IMR-90 (cell line): ENCODE results near the gene DHRS12. TPM values are rescaled to one million over a fixed set of nuclear protein-coding genes. Genes with fewer than 3 reads are reported as not detected.

ENCODE experiments used
- ATAC-seq: fragments of 200-7000 bp; cut with Tn5 transposase; 2 replicates; pipeline ENCODE4 v1.9.1; 2020; ENCODE audit warnings: low read depth, mild to moderate bottlenecking, moderate library complexity
- BruUV-seq: library from RNA; stranded (reverse); fragments of 400-500 nt; replicated peaks from 2 replicates; lab custom pipeline; 2021; lab: Mats Ljungman, UMichigan
- CTCF ChIA-PET: fragments of 300-600 bp; formaldehyde crosslinking; extraction: SDS; loops from one replicate; lab custom pipeline; 2021; ENCODE audit warnings: antibody characterized with exemption; lab: Yijun Ruan, JAX
- POLR2A ChIA-PET: fragments of 300-600 bp; sonication (Branson Sonifier 250); formaldehyde crosslinking; loops from one replicate; lab custom pipeline; 2022; ENCODE audit warnings: antibody characterized with exemption; ENCODE audit not compliant: unreplicated experiment; lab: Charles Lee
- DNase-seq: peaks from one replicate; pipeline ENCODE4 v3.0.0; 2013
- H2AFZ ChIP-seq: replicated peaks from 2 replicates; pipeline ENCODE3; 2013; ENCODE audit warnings: low read length, mild to moderate bottlenecking; ENCODE audit not compliant: poor library complexity
- H2AK5ac ChIP-seq: 2 replicates; pipeline ENCODE4 v1.6.1; 2013; ENCODE audit warnings: low read depth, low read length, inconsistent platforms
- H2AK9ac ChIP-seq: replicated peaks from 2 replicates; pipeline ENCODE3; 2013; ENCODE audit warnings: mild to moderate bottlenecking, low read depth, low read length, moderate library complexity; ENCODE audit not compliant: poor library complexity
- H2BK120ac ChIP-seq: 2 replicates; pipeline ENCODE4 v1.6.1; 2013; ENCODE audit warnings: low read depth, low read length, inconsistent platforms
- H2BK15ac ChIP-seq: 3 replicates; pipeline ENCODE4 v1.6.1; 2013; ENCODE audit warnings: low read depth, low read length, inconsistent platforms
- H2BK20ac ChIP-seq: 2 replicates; pipeline ENCODE4 v1.6.1; 2013; ENCODE audit warnings: low read depth, mild to moderate bottlenecking, inconsistent platforms, low read length, moderate library complexity
- H2BK5ac ChIP-seq: 2 replicates; pipeline ENCODE4 v1.6.1; 2013; ENCODE audit warnings: mild to moderate bottlenecking, low read depth, low read length, inconsistent platforms; ENCODE audit not compliant: poor library complexity, severe bottlenecking
- H3K14ac ChIP-seq: replicated peaks from 2 replicates; pipeline ENCODE4 v1.6.1; 2013; ENCODE audit warnings: low read depth, low read length, inconsistent platforms
- H3K18ac ChIP-seq: 2 replicates; pipeline ENCODE4 v1.6.1; 2013; ENCODE audit warnings: low read depth, low read length, control low read depth
- H3K23ac ChIP-seq: 2 replicates; pipeline ENCODE4 v1.6.1; 2013; ENCODE audit warnings: low read depth, low read length, inconsistent platforms
- H3K27ac ChIP-seq: 2 replicates; pipeline ENCODE4 v1.5.1; 2013; ENCODE audit warnings: mild to moderate bottlenecking, control low read depth, low read length; ENCODE audit not compliant: insufficient read depth
- H3K27me3 ChIP-seq: 2 replicates; pipeline ENCODE4 v1.6.1; 2013; ENCODE audit warnings: low read length; ENCODE audit not compliant: control insufficient read depth, insufficient read depth
- H3K36me3 ChIP-seq: 2 replicates; pipeline ENCODE4 v1.6.1; 2013; ENCODE audit warnings: low read length, mixed read lengths; ENCODE audit not compliant: control insufficient read depth, insufficient read depth
- H3K4ac ChIP-seq: 2 replicates; pipeline ENCODE4 v1.6.1; 2013; ENCODE audit warnings: low read depth, low read length, inconsistent platforms
- H3K4me1 ChIP-seq: 2 replicates; pipeline ENCODE4 v1.6.1; 2013; ENCODE audit warnings: low read length, mixed read lengths; ENCODE audit not compliant: control insufficient read depth, insufficient read depth
- H3K4me2 ChIP-seq: 2 replicates; pipeline ENCODE4 v1.6.1; 2013; ENCODE audit warnings: low read depth, mild to moderate bottlenecking, control low read depth, low read length, moderate library complexity
- H3K4me3 ChIP-seq: 2 replicates; pipeline ENCODE4 v1.5.1; 2013; ENCODE audit warnings: low read depth, mild to moderate bottlenecking, control low read depth, low read length, moderate library complexity; ENCODE audit not compliant: insufficient read depth
- H3K56ac ChIP-seq: 2 replicates; pipeline ENCODE4 v1.6.1; 2013; ENCODE audit warnings: low read length, inconsistent platforms; ENCODE audit not compliant: insufficient read depth; ENCODE audit errors: extremely low read depth
- H3K79me1 ChIP-seq, 2 experiments: 2 replicates each; pipeline ENCODE4 v1.6.1; 2013; ENCODE audit warnings: low read length in 2 of 2, inconsistent platforms in 1 of 2, low read depth in 1 of 2
- H3K9ac ChIP-seq: 2 replicates; pipeline ENCODE4 v1.6.1; 2013; ENCODE audit warnings: low read depth, low read length, control low read depth
- H3K9me1 ChIP-seq: 2 replicates; pipeline ENCODE4 v1.6.1; 2013; ENCODE audit warnings: low read length, inconsistent platforms; ENCODE audit not compliant: insufficient read depth
- H3K9me3 ChIP-seq: 2 replicates; pipeline ENCODE4 v1.6.1; 2013; ENCODE audit warnings: low read length; ENCODE audit not compliant: control insufficient read depth, insufficient read depth
- H4K20me1 ChIP-seq: 2 replicates; pipeline ENCODE4 v1.6.1; 2013; ENCODE audit warnings: low read length, inconsistent platforms; ENCODE audit not compliant: insufficient read depth
- H4K5ac ChIP-seq: 2 replicates; pipeline ENCODE4 v1.6.1; 2013; ENCODE audit warnings: mild to moderate bottlenecking, low read depth, low read length, control low read depth
- H4K8ac ChIP-seq, 2 experiments: 2 replicates each; pipeline ENCODE4 v1.6.1; 2013; ENCODE audit warnings: low read depth in 2 of 2, low read length in 2 of 2, control low read depth in 1 of 2, inconsistent platforms in 1 of 2
- H4K91ac ChIP-seq: 2 replicates; pipeline ENCODE4 v1.6.1; 2013; ENCODE audit warnings: low read depth, low read length, inconsistent platforms; ENCODE audit not compliant: insufficient read depth
- BHLHE40 ChIP-seq: fragments of 150-350 bp; IDR thresholded peaks from 2 replicates; pipeline ENCODE4 v1.6.1; 2016; ENCODE audit warnings: mild to moderate bottlenecking, low read depth, low read length
- CHD1 ChIP-seq: IDR thresholded peaks from 2 replicates; pipeline ENCODE4 v1.6.1; 2012; ENCODE audit warnings: low read depth, low read length, improper control_type of control experiment
- CTCF ChIP-seq: conservative IDR thresholded peaks from 2 replicates; pipeline ENCODE4 v1.5.1; 2012; ENCODE audit warnings: mild to moderate bottlenecking, low read depth, low read length, improper control_type of control experiment
- ELK1 ChIP-seq: fragments of 150-350 bp; IDR thresholded peaks from 2 replicates; pipeline ENCODE4 v1.6.1; 2016; ENCODE audit warnings: low read depth, mild to moderate bottlenecking, low read length, moderate library complexity, borderline replicate concordance
- MAFK ChIP-seq: IDR thresholded peaks from 2 replicates; pipeline ENCODE4 v1.6.1; 2012; ENCODE audit warnings: low read depth, low read length, improper control_type of control experiment
- MAZ ChIP-seq: IDR thresholded peaks from 2 replicates; pipeline ENCODE4 v1.6.1; 2012; ENCODE audit warnings: low read depth, mild to moderate bottlenecking, low read length, improper control_type of control experiment, moderate library complexity, borderline replicate concordance
- NFE2L2 ChIP-seq: fragments of 150-350 bp; IDR thresholded peaks from 2 replicates; pipeline ENCODE4 v1.6.1; 2016; ENCODE audit warnings: low read depth, mild to moderate bottlenecking, low read length
- POLR2A ChIP-seq: IDR thresholded peaks from 2 replicates; pipeline ENCODE4 v1.6.1; 2012; ENCODE audit warnings: mild to moderate bottlenecking, low read depth, low read length
- RAD21 ChIP-seq: IDR thresholded peaks from 2 replicates; pipeline ENCODE4 v1.6.1; 2012; ENCODE audit warnings: low read length, improper control_type of control experiment
- RCOR1 ChIP-seq: IDR thresholded peaks from 2 replicates; pipeline ENCODE4 v1.6.1; 2012; ENCODE audit warnings: mild to moderate bottlenecking, low read length, improper control_type of control experiment; ENCODE audit not compliant: insufficient replicate concordance
- SMC3 ChIP-seq: fragments of 150-350 bp; IDR thresholded peaks from 2 replicates; pipeline ENCODE4 v1.6.1; 2016; ENCODE audit warnings: low read depth, mild to moderate bottlenecking, antibody characterized with exemption, low read length, moderate library complexity
- USF2 ChIP-seq: fragments of 150-350 bp; IDR thresholded peaks from 2 replicates; pipeline ENCODE4 v1.6.1; 2017; ENCODE audit warnings: mild to moderate bottlenecking, antibody characterized with exemption, low read length, low read depth
- WGBS, 2 experiments: methylation state at CpG; one replicate each; pipeline versions ENCODE4 v1.1.5 to v1.1.7; 2013; ENCODE audit warnings: missing lambda C conversion rate in 2 of 2; ENCODE audit not compliant: insufficient read length in 1 of 2; ENCODE audit errors: extremely low coverage in 2 of 2; 5-methylcytosine and 5-hydroxymethylcytosine counted together
- dilution Hi-C: fragments of 300-500 bp; cut with HindIII; formaldehyde crosslinking; loops from one replicate; pipeline ENCODE4 v1.14.3; 2018; ENCODE audit warnings: low sequenced_read_pairs; ENCODE audit not compliant: unreplicated experiment
- in situ Hi-C: fragments of 300-500 bp; cut with MboI; formaldehyde crosslinking; loops from 3 replicates; pipeline ENCODE4 v1.14.3; 2019; ENCODE audit warnings: low sequenced_read_pairs, inconsistent platforms, mixed read lengths
- intact Hi-C: fragments of 100-400 bp; cut with micrococcal nuclease; formaldehyde crosslinking; loops from 2 replicates; pipeline ENCODE4 v1.10.0; 2022
- polyA plus RNA-seq, 3 experiments: library from polyadenylated mRNA; depleted of rRNA; stranded (reverse); fragments of >200 nt; gene quantifications; 2 replicates each; pipeline ENCODE4 v1.2.3, GENCODE V29; 2012; ENCODE audit warnings: low replicate concordance in 1 of 3
- total RNA-seq: library from RNA; depleted of rRNA; stranded (reverse); fragments of >200 nt; gene quantifications from 2 replicates; pipeline ENCODE4 v1.2.3, GENCODE V29; 2012

Gene DHRS12
- total and polyA plus RNA-seq, 2 of the 4 experiments (the other 2 are of a cell fraction), result 1.3 to 1.6 TPM

- Histone ChIP-seq H2AK5ac (no peak overlapping the region), H3K4me2 (no peak overlapping the region), H3K27ac (no peak overlapping the region), H2BK5ac (no peak overlapping the region), H3K36me3 (no peaks in the 10 kb centered on the region), H3K14ac (no peak overlapping the region), H2AK9ac (peak overlapping the region; percentile 5), H3K9me3 (no peaks in the 10 kb centered on the region), H3K79me1 (no peaks in the 10 kb centered on the region), H3K9ac (no peak overlapping the region), H4K5ac (no peak overlapping the region), H2BK15ac (peak overlapping the region; percentile 78; the same call in 1 of the 3 replicates), H3K4me3 (no peak overlapping the region), H3K56ac (no peak overlapping the region), H4K8ac (peak overlapping the region in 1 of 2 experiments; percentile 79; a peak in 3 of 4 replicates), H4K91ac (peak overlapping the region; percentile 4; the same call in 1 of the 2 replicates), H3K18ac (no peak overlapping the region), H3K9me1 (peaks cover 4% of the 10 kb centered on the region; the same call in 1 of the 2 replicates), H3K4me1 (peaks cover 2% of the 10 kb centered on the region), H3K27me3 (peaks cover 25% of the 10 kb centered on the region), H2BK120ac (no peak overlapping the region), H4K20me1 (no peaks in the 10 kb centered on the region), H2AFZ (peak overlapping the region; percentile 90), H3K23ac (no peak overlapping the region; the same call in 1 of the 2 replicates), H2BK20ac (no peak overlapping the region), H3K4ac (no peak overlapping the region)
- intact Hi-C loops, result loop anchor here (1.0 kb wide), 1 partner anchor 282 kb away; no protein-coding TSS in a partner anchor
- 80% methylated on average over 2 of the region's 5 CpGs; no CpG with 5 or more reads in 1 of the 2 experiments for WGBS, 2 experiments
- CTCF ChIA-PET, result no interaction called here
- TF ChIP-seq BHLHE40 (no peak), POLR2A (no peak), CHD1 (no peak), SMC3 (no peak), MAZ (no peak), RAD21 (no peak), ELK1 (no peak), RCOR1 (no peak), USF2 (no peak), CTCF (no peak), NFE2L2 (no peak), MAFK (no peak)
- ATAC-seq (no peak), DNase-seq (no peak)
- in situ Hi-C loops, result no loop called here
- POLR2A ChIA-PET, result no interaction called here
- dilution Hi-C loops, result no loop called here
- no TSS peak for BruUV-seq
Measured at GRCh38 chr13:51845574-51846318, 41.8 kb upstream of the DHRS12 start.
